Measurements from ENCODE around the gene GH2.
"Not testable (repeated sequence)": the region's sequence is repeated elsewhere in the genome, so short reads cannot be mapped to it uniquely, and the experiment has no call there.

The GH2 gene

DNA sequence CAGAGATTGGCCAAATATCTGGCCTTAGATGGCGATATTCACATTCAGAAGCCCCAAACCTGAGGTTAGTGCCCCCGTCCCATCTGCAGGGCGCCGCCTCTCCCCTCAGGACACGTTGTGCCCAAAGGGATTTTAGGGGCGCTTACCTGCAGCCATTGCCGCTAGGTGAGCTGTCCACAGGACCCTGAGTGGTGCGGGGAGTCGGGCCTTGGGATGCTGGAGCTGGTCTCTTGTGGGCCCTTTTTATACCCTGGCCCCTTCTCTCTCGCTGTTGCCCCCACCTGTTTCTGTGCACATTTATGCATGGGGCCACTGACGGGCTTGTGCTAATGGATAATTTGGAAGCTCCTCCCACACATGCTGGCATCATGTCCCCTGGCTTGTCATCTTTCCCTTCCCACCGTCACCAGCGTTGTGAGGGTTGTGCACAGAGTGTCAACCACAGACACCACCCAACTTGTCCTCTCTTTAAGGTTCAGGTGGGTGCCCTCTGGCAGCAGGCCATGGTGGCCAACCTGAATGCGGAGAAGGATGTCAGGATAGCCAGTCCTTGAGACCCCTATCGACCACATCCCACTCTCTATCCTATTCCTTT is 29.4 kb upstream of the GH2 start, which contains the start of gene CSHL1:
CSHL1 (minus strand) TSS at position 218 of the 595 bp plus-strand sequence; CDS start at position 156, 62 bp downstream.
- DNase-seq (ENCODE audit: low read depth, low spot score): no peak

GRCh38 chr17:63910096-63910495 is 28.4 kb upstream of the GH2 start:
- DNase-seq (ENCODE audit: low read depth, low spot score): no peak

GRCh38 chr17:63909586-63909985 is 27.8 kb upstream of the GH2 start:
- DNase-seq (ENCODE audit: low read depth, low spot score): not testable (repeated sequence)

- not testable (repeated sequence) for DNase-seq (ENCODE audit: low read depth, low spot score)
Measured at GRCh38 chr17:63907161-63907778, 25.5 kb upstream of the GH2 start.

GRCh38 chr17:63904796-63905195 is 23.1 kb upstream of the GH2 start:
- not testable (repeated sequence) for DNase-seq (ENCODE audit: low read depth, low spot score)

GRCh38 chr17:63903787-63904201 is 22.1 kb upstream of the GH2 start:
- not testable (repeated sequence) for DNase-seq (ENCODE audit: low read depth, low spot score)

DNA sequence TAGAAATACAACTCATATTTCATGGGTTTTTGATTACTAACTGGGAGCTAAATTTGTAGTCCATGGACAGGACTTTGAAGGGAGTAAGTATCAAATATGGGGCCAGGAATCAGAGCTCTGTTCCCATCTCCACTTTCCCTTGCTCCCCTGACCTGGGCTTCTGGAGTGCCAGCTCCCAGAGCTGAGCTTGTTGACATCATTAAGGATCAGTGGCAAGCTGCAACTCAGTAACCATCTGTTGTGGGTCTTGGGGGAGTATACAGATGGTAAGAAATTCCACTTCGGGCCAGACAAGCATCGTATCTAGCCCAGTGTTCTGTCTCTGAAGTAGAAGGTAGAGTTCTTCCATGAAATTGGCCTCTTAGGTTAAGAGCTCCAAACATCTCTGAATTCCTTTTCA is 20.2 kb upstream of the GH2 start:
- DNase-seq (ENCODE audit: low read depth, low spot score): not testable (repeated sequence)

- not testable (repeated sequence) for DNase-seq (ENCODE audit: low read depth, low spot score)
Measured at GRCh38 chr17:63898899-63899798, 17.4 kb upstream of the GH2 start.

GRCh38 chr17:63896524-63897354 is 15.0 kb upstream of the GH2 start, which contains the start of gene CSH1:
TSS of gene CSH1 (minus strand) at chr17:63896574. CDS start at chr17:63896511, 63 bp downstream.
- not testable (repeated sequence) for DNase-seq (ENCODE audit: low read depth, low spot score)

DNA sequence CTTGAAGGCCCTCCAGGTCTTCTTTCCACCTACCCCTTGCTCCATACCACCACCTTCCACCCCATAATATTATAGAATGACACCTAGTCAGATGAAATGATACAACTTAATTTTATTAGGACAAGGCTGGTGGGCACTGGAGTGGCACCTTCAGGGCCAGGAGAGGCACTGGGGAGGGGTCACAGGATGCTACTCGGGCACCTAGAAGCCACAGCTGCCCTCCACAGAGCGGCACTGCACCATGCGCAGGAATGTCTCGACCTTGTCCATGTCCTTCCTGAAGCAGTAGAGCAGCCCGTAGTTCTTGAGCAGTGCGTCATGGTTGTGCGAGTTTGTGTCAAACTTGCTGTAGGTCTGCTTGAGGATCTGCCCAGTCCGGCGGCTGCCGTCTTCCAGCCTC is 13.1 kb upstream of the GH2 start:
- not testable (repeated sequence) for DNase-seq (ENCODE audit: low read depth, low spot score)

DNA sequence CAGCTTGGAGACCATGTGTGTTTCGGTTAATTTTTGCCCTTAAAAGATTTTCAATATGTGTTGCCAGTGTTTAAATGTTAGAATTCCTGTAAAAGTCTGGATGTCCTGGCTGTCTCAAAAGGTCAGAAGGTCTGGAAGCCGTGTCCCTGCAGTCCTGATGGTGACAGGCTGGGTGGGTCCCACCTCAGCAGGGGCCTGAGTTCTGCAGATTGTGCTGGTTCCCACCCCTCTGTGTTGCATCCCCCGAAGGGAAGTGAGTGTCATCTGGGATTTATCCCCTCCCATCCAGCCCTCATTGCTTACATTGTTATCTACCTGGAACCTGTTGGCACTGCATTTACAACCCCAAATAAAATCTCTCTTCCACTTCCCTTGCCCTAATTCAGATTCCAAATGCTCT is 12.3 kb upstream of the GH2 start:
- not testable (repeated sequence) for DNase-seq (ENCODE audit: low read depth, low spot score)

DNA sequence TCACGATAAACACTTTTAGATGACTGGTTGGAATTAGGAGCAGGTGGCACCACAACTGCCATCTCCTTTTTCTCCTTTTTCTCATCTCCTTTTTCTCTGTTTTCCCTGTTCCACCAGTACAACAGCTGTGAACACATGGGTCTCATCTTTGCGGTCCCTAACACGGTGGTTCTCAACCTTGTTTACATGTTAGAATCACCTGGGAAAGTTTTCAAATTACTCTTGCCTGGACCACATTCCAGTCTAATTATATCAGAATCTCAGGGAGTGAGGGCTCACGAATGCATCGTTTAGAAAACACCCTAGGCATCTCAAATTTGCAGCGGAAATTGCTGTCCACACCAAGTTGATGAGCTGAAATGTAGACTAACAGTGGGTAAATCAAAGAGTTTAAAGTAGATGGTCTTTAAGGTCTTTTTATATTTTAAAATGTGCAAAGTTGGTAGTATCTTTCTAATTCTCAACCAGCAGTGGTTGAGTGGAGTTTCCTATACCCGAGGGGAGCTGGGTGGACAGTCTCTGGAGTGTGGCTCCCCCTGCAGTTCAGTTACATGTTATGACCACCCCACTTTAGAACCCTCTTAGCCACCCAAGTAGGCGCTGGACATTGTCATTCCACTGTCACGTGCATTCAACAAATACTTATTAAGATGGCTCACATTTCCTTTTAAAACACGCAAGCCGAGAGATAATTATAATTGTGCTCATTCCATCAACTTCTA is 10.7 kb upstream of the GH2 start:
- DNase-seq (ENCODE audit: low read depth, low spot score): not testable (repeated sequence)

DNA sequence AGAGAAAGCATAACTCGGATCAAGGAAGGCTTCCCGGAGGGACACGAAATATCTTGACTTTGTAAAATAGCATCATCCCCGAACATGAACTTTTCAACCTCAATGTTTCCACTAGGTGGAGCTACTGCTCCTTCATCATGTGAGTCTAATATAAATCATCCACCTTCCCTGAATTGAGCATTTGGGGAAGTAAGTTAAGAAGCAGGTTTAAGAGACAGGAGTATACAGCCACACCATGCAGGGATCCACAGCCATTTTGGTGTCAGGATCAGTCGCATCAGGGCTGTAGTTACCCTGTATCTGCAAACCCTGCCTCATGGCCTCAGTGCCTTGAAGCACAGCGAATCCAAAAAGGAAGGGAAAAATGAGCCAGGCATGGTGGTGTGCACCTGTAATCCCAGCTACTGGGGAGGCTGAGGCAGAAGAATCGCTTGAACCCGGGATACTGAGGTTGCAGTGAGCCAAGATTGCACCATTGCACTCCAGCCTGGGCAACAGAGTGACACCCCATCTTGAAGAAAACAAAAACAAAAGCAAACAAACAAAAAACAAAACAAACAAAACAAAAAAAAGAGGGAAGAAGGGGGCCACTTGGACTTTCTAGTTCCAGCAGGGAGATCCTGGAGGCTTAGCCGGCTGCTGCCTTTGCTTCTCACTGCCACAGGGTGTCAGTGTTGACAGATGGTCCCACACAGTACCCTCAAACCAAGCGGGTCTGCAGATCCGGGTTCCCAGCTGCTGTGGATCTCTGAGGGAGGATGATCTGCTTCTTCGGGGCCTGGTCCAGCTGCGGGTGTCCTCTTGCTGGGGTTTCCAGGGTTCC is 7.5 kb upstream of the GH2 start:
- DNase-seq (ENCODE audit: low read depth, low spot score): not testable (repeated sequence)

DNA sequence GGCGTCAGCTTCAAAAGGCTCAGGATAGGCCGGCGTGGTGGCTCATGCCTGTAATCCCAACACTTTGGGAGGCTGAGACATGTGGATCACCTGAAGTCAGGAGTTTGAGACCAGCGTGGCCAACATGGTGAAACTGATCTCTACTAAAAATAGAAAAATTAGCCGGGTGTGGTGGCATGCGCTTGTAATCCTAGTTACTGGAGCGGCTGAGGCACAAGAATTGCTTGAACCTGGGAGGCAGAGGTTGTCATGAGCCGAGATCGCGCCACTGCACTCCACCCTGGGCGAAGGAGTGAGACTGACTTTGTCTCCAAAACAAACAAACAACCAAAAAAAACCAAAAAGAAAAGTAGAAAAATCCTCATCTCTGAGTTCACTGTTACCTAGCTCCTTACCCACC is 3.4 kb upstream of the GH2 start:
- DNase-seq (ENCODE audit: low read depth, low spot score): not testable (repeated sequence)

GRCh38 chr17:63882626-63883126 is 932 bp upstream of the GH2 start:
- DNase-seq (ENCODE audit: low read depth, low spot score): not testable (repeated sequence)

DNA sequence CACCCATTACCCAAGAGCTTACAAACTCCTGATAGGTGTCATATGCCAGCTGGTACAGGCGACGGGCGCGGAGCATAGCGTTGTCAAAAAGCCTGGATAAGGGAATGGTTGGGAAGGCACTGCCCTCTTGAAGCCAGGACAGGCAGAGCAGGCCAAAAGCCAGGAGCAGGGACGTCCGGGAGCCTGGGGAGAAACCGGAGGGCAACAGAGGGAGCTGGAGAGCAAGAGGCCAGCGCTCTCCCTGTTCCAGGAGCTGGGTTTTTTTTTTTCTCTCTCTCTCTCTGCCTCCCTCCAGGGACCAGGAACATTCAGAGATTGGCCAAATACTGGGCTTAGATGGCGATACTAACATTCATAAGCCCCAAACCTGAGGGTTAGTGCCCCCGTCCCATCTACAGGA is 407 bp downstream of the GH2 start:
- DNase-seq (ENCODE audit: low read depth, low spot score): not testable (repeated sequence)

GRCh38 chr17:63880706-63881105 is 1.0 kb downstream of the GH2 start:
- no peak for DNase-seq (ENCODE audit: low read depth, low spot score)

DNA sequence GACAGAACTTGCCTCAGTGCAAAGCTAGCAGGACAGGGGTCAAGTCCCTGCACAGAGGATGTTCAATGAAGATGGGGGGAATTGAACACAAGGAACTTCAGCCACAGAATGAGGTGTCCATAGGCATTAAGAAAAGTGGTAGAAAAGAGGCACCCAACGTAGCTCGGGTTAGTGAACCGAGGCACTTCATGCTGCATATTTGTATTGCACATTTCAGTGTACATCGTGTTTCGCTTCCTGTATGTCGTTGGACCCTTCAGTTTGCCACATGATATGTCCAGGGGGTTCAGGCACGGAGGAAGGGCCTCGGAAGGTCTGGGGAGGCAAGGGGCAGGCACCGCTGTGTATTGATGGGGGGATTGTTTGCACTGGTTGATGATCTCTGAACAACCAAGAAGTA is 3.3 kb downstream of the GH2 start:
- not testable (repeated sequence) for DNase-seq (ENCODE audit: low read depth, low spot score)

- DNase-seq (ENCODE audit: low read depth, low spot score): not testable (repeated sequence)
Measured at GRCh38 chr17:63874693-63875092, 7.1 kb downstream of the GH2 start.
